HCEC 1CT (cell line): ENCODE results near the gene LRRC73.
A peak's percentile ranks its signal among the peaks of the same experiment; 100 is the strongest.
"Not testable (repeated sequence)": the region's sequence is repeated elsewhere in the genome, so short reads cannot be mapped to it uniquely, and the experiment has no call there.

Experiments
- DNase-seq: peaks from one replicate; pipeline ENCODE4 v3.0.0-alpha.2; 2017

Gene LRRC73

DNA sequence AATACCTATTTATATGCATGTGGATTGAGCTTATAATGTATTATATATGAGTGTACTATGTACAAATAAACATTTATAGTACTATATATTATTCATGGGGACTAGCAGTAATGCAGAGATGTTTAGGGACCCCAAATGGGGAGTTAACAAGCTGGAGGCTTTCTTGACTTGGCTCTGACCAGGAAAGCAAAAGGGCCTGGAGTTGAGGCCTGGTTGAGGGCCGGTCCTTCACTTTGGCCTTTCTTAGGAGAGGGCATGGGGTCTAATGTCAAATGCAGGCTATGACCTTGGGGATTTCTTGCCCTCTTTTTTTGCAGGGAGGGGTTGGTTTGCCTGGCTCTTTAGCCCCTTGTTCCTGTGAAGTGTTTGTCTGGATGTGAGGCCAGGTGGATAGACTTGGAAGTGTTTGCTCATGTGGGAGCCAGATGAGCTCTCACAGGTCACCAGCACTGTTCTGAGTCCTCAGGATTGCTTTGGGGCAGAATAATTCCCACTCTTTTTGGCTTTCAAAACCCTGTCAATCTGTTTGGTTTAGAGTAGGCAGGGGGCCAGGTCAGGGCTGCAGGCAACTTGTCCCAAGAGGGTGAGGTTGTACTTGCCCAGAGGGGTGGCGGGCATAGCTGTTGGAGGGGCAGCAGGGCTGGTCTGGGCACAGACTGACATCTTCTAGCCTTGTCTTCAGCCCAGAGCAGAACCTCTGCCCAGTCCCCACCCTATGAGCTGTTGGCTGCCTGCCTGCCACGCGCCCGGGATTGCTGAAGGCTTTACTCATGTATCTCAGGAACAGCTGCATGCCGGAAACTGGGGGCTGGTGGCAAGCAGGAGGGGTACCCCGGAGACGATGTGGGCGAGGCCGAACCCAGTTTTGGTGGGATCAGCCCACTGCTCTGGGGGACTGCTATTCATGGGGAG is 18.1 kb downstream of the LRRC73 start:
- peak; percentile 82 for DNase-seq

DNA sequence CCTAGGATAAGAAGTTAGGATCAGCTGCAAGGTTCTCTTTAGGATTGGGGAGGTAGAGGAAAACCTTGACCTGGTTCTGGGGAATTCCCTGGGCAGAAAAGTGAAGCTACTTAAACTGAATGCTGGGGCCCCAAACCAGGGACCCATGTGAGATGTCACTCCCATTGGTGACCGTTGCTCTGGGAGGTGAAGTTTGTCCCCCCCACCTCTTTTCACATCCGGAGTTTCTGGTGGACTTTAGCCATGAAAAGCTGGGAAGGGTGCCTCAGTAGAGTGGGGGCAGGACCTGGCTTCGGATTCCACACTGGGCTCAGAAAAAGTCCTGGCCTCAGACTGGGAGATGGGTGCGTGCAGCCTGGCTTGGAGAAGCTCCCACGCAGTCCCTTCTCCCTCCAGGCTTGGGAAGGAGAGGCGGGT is 19.6 kb downstream of the LRRC73 start:
- no peak for DNase-seq

DNA sequence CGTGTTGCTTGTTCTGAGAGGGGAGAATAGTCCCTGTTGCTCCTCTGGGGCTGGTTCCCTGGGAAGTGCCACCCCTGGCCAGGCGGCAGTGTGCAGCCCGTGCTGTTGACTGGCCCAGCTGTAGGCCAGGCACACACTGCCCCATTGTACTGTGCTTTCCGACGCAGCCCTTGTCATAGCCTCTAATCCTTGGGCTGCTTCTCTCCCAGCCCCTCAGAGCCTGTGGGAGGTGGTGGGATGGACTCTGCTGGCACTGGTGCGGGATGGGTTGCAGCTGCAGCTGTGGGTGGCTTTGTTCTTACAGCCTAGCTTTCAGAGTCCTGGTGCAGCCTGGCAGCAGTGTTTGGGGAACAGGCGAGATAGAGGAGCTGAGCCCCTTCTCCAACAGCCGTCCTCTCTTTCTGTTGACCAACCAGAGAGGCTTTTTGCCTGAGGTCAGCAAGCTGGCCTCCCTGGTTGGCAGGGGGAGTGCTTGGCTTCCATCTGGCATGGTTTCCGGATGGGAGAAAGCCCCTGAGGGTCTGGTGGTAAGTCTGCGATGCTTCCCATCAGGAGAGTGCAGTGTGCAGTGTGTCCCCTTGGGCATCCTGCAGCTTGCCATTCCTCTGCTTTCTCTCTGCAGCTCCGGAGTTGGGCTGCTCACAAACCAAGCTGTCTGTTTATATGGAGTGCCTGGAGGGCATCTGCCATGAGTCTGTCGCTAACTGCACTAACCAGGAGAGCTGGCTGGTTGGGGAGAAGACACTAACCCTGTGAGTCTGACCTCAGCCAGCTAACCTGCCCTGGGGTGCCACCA is 20.7 kb downstream of the LRRC73 start:
- no peak for DNase-seq

DNA sequence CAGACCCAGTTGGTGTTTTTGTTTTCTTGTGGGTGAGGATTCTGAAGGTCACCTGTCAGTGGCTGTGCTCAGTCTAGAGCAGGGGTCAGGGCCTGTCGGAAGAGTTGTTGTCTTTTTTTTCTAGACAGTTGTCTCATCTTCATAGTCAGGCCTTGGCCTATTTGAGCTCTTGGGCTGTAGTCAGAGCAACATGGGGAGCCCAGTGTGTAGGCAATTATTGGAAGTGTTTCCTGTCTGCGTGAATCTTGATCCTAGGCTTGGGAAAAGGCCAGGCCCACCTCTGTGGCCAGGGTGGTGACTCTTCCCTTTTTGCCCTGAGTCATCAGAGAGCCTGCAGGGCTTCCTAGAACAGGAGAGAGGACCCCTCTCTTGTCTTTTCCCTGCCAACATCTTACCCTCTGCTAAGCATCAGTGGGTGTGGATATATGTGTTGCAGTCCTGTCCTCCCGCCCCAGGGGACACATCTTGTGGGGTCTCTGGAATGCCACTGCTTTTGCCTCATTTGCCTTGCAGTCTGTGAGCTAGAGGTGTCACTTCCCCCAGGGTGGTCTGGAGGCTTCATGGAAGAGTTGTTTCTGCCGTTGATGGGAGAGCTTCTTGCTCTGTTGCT is 21.4 kb downstream of the LRRC73 start:
- no peak for DNase-seq

DNA sequence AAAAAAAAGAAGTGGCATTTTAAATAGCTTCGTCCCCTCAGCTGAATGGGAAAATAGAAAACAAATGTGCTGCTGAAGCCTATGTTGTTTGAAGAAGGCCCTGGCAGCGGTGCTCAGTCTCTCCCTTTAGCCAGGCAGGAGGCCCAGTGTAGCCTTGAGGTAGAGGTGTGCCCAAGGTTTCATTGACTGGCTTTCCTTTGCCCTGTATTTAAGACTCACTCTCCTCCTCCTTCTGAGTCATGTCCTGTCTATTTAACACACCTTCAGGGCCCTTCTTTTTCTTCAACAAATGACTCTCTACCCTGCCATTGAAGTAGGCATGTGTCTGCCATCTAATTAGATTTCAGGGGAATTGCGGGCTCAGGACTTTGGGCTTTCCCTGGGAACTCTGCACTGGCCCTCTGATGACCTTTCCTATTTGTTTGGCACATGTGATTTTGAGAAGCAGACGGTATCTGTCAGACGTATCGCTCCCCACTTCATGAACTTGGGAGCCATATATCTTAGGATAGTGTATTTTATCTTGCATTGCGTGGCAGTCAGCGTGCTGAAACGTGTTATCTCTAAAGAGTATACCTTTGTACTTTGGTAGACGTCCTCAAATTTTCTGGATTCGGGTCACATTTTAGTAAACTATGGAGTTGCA is 28.4 kb downstream of the LRRC73 start:
- DNase-seq: no peak

DNA sequence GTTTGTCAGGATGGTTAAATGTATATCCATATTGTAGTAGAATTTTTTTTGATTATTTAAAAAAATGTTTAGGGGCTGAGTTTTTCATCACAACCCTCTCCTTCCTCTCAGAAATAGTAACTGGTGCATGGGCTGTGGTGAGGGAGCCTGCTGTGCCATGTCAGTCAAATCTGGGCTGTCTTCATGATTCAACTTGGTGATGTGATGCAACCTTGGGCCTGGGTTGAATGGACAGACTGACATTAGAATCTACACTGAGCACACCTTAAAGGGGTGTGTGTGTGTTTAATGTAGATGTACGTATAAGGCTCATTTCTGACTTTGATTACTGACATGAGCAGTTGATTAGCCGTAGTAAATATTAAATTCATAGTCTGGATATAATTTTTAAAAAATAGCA is 29.1 kb downstream of the LRRC73 start:
- no peak for DNase-seq

DNA sequence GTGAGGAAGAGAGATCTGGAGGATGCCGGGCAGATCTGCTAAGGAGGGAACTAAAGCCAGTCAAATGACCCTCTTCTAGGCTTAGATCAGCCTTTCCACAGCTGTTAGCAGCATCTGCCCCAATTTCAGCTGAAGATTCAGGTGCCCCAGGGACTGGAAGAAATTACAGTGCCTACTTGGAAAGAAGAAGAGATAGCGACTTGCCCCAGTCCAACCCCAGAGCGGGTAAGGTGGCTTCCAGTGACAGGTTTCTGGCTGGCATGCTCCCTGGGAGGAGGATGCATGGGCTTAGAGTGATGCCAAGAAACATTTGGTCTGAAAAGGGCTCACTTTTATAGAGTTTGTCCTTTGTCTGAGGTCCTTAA is 32.2 kb downstream of the LRRC73 start:
- no peak for DNase-seq

DNA sequence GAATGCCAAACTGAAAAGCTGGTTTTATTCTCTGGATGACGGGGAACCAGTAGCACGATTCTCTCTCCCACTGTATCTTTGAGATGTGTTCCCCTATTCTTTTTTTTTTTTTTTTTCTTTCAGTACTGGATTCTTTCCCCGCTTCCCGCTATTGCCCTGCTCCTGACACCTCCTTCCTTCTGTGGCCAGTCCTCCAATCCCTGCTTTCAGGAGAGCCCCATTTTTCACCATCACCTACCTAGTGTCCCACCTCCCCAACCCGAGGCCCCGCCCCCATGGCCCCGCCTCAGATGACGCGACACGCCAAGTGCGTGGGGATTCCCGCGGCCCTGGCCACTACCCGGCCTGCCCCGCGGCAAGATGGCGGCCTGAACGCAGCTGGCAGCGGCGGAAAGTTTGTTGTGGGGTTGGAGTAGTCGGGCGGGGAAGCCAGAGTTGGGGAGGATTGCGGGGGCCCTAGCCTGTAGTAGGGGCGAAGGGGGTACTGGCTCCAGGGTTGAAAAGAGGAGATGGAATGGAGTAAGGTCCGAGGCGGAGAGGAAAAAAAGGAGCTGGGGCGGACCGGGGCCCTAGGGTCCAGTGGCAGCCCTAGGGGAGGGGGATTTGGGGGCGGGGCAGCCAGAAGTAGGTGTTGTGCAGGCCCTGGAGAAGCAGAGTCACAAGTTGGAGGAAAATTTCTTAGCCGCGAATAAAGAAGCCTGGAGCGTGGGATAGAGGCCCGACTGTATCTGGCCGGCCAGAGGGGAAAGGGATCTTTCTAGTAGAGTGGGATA is 32.7 kb downstream of the LRRC73 start, which contains the start of gene TJAP1:
Gene TJAP1 (plus strand): TSS at position 336 of the 773 bp plus-strand sequence. CDS start 21,432 bp downstream, outside the sequence.
- peak; percentile 73 for DNase-seq

DNA sequence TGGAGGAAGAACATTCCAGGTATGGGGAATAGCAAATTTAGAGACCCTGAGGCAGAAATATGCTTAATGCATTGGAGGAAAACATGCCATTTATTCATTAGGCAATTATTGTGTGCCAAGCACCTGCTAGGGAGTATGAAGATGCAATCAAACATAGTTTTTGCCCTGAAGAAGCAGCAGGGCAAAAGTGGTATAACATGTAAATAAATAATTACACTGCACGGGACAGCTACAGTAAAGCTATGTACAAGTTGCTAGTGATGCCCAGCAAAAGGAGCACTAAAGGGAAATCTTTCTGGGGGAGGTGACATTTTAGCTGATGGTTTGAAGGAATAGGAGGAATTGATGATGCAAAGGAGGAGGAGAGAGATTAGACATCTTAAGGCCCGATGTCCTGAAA is 33.4 kb downstream of the LRRC73 start:
- DNase-seq: no peak

DNA sequence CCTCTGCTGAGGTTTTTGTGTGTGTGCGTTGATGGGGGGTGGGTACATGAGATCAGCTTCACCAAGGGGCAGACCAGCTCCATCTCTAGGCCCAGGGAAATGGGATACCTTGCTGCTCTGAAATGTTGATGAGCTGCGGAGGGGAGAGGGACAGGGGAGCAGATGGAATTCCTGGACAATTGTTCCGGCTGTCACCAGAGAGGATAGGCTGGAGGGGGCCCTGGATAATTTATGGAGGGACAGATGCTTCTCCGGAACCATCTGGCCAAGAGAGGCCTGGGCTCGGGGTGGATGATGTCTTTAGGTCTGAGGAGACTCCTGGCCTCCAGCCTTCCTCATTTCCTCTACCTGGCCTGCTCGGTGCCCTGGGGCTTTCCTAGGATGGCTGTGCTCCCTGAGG is 34.6 kb downstream of the LRRC73 start:
- DNase-seq: no peak

DNA sequence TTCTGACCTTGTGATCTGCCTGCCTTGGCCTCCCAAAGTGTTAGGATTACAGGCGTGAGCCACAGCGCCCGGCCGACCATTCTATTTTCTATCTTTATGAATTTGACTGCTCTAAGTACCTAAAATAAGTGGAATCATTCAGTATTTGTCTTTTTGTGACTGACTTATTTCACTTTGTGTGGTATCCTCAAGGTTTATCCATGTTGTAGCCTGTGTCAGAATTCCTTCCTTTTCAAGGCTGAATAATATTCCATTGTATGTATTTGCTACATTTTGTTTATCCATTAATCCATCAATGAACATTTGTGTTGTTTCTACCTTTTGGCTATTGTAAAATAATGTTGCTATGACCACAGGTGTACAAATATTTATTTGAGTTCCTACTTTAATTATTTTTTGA is 37.6 kb downstream of the LRRC73 start:
- DNase-seq: no peak

DNA sequence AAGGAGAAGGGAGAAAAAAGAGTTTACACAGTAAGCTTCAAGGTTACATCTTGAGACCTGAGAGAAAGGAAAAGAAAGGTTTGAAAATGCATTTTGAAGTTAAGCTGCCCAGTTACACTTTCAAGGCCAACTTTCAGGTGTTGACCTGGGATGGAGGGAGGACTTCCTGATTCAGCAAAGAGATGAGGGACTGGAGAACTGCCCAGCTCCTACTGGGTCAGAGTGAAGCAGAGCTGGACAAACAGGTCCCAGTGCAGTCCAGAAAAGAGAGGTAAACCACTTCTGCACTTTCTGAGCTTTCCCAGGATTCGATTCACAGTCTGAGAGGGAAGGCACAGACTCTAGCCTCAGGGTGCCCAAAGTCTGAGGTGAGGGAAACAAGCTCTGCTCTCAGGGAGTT is 38.7 kb downstream of the LRRC73 start:
- DNase-seq: no peak

DNA sequence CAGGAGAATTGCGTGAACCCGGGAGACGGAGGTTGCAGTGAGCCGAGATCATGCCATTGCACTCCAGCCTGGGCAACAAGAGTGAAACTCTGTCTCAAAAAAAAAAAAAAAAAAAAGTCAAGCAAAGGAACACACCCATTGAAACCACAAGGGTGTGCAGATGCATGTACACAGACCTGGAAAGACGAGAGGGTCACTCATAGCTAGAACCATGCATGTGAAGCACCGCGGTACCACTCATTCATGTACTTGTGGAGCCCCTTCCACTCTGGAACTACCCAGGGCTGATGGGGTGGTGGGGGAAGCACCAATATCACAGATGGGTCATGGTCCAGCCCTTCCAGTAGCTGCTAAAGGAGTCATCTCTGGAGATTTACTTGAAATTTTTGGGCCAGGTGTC is 40.2 kb downstream of the LRRC73 start:
- no peak for DNase-seq

DNA sequence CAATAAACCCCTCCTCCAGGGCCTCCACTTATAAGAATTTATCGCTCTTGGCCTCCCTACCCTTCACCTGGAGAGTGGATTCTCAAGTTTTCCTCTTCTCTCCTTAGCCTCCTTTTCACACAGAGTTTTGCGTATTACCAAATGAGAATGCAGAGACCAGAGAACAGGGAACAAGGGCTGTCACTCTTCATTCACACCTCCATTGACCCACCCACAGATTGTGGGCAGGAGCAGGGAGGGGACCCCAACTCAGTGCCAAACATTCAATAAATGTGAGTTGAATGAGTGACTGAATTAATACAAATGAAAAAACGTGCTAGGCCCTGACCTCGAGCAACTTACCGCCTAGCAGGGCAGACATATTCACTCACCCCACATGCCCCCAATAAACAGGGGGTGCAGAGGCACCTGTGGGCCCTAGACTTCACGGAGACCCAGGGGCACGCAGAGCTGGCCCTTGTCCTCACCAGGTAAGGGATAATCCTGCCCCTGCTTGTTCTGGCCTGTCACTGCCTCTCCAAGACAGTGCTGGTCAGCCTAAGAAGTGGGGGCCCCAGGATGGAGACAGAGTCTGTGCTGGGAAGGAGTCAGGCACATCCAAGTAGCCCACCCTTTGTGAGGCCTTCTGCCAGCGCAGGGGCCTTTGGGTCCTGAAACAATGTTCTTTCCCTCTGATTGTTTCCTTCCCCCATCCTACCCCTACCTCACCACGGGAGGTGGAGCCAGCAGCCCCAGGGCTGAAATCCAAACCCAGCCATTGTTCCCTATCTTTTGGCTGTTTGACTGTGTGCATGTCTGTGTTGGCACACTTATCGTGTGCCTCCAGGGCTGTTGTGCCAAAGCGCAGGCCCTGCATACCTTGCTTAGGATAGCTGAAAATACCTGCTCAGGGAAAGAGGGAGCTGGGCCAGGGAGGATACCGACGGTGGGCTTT is 41.1 kb downstream of the LRRC73 start:
- DNase-seq: no peak

DNA sequence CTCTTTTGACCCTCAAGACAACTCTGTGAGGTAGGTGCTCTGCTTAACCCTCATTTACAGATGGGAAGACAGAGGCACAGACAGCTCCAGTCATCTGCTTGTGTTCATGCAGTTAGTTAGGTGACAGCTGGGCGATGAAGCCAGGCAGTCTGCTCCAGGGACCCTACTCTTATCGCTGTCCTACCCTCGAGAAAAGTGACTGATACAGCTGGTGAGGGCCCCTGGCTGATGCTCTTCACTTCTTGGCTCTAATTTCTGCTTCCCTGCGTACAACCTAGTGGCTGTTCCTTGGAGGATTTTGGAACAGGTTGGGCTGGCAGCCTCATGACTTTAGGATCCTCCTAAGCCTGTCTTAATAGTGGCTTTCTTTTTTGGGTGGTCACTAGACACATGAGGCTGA is 41.9 kb downstream of the LRRC73 start:
- DNase-seq: no peak

DNA sequence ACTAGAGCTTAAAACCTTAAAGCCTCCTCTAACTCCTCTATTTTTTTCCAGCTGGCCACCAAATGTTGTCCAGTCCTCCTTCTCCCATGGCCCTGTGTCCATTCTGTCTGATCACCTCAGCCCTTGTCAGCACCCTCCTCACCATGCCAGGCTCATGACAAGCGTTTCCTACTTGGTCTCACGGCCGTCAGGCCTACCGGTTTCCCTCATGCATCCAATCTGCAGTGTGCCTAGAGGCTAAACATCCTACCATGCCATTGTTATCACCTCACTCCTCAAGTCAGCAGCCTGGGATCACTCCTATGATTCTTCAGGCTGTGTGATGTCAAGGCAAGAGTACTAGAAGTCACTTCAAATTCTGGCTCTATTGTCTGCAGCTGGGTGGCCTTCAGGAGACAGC is 42.4 kb downstream of the LRRC73 start:
- DNase-seq: no peak

DNA sequence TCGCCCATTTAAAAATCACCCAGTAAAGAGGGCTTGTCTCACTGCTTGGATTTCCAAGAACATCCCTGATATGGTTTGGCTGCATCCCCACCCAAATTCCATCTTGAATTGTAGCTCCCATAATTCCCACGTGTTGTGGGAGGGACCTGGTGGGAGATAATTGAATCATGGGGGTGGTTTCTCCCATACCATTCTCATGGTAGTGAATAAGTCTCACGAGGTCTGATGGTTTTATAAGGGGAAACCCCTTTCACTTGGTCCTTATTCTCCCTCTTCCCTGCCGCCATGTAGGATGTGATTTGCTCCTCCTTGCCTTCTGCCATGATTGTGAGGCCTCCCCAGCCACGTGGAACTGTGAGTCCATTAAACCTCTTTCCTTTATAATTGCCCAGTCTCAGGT is 42.9 kb downstream of the LRRC73 start:
- not testable (repeated sequence) for DNase-seq

DNA sequence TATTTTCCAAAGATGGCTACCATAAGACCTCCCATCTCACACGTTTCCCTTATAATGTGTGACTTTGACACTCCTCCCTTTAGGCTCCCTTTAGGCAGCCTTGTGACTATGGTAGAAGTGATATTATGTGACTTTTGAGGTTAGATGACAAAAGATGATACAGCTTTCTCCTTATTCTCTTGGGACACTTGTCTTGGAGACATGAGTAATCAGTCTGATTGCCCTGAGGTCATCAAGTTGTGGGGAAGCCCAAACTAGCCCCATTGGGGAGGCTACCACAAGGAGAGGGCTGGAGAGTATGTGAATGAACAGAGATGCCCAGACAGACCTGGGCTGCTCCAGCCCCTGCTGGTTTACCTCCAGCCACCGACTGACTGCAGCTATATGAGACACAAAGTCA is 44.2 kb downstream of the LRRC73 start:
- DNase-seq: no peak

DNA sequence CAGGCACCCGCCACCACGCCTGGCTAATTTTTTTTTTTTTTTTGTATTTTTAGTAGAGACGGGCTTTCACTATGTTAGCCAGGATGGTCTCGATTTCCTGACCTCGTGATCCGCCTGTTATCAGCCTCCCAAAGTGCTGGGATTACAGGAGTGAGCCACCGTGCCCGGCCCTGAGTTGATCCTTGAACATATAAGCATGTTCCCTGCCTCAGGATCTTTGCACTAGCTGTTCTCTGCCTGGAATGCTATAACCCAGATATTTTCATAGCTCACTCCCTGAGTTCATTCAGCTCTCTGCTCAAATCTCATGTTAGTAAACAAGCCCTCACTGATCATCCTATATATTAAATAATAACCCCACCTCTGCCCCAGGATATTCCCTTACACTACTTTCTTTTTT is 45.8 kb downstream of the LRRC73 start:
- DNase-seq: no peak

DNA sequence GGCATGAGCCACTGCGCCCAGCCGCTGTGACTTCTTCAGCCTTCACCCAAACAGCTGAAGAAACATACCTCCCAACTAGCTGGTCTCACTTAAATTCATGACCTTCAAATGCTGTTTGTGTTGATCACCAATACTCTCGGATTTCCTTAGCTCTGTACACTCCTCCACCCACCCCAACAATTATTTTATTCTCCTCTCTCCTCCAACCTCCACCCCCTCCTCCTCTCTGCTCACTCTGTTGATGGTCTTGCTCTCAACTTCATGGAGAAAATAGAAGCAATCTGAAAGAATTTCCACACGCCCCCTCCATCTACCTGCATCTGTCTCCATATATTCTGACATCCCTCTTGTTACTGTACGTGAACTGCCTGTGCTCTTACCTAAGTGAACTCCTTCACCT is 48.2 kb downstream of the LRRC73 start:
- DNase-seq: no peak

DNA sequence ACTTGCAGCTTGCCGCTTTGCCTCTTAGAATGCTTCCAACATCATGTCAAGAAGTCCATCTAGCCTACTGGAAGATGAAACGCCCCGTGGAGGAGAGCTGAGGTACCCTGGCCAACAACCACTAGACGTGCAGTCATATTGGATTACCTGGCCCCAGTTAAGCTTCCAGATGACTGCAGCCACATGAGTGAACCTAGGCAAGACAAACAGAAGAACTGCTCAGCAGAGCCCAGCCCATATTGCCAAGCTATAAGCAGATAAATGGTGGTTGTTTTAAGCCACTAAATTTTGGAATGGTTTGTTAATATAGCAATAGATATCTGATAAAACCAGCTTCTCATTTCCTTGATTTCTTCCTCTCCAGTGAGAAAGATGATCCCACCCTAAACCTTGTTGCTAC is 50.1 kb downstream of the LRRC73 start:
- no peak for DNase-seq
